H1 (cell line): ENCODE data around the gene TBC1D22A. TPM values are rescaled to one million over a fixed set of nuclear protein-coding genes. Genes with fewer than 3 reads are reported as not detected.

Source experiments
- CTCF ChIA-PET: fragments of 300-600 bp; sonication (Branson Sonifier 250); formaldehyde crosslinking; loops from one replicate; lab custom pipeline; 2021; ENCODE audit not compliant: partially characterized antibody; lab: Charles Lee
- POLR2A ChIA-PET: fragments of 300-600 bp; sonication (Branson Sonifier 250); formaldehyde crosslinking; loops from one replicate; lab custom pipeline; 2021; ENCODE audit warnings: inconsistent platforms; ENCODE audit not compliant: partially characterized antibody; lab: Charles Lee
- DNase-seq, 2 experiments: peaks; one replicate each; pipeline versions ENCODE4 v3.0.0 to v3.0.0-alpha.2; 2010 to 2022; ENCODE audit warnings: low spot score in 2 of 2, low read depth in 1 of 2, mixed read lengths in 1 of 2
- FAIRE-seq: peaks from 2 replicates; lab custom pipeline; 2011; peaks lifted over from hg19 to GRCh38; lab: Jason Lieb, UNC
- H2AFZ ChIP-seq: 2 replicates; pipeline ENCODE4 v1.8.1; 2012; ENCODE audit warnings: low read length, inconsistent platforms
- H2AK5ac ChIP-seq: 2 replicates; pipeline ENCODE4 v1.6.1; 2013; ENCODE audit warnings: low read depth, low read length
- H2BK120ac ChIP-seq: replicated peaks from 2 replicates; pipeline ENCODE3; 2013; ENCODE audit warnings: low read depth, low read length, inconsistent platforms
- H2BK12ac ChIP-seq: 2 replicates; pipeline ENCODE4 v1.6.1; 2013; ENCODE audit warnings: low read depth, low read length
- H2BK15ac ChIP-seq: 2 replicates; pipeline ENCODE4 v1.6.1; 2013; ENCODE audit warnings: low read length
- H2BK20ac ChIP-seq: 2 replicates; pipeline ENCODE4 v1.6.1; 2013; ENCODE audit warnings: low read length
- H2BK5ac ChIP-seq: 2 replicates; pipeline ENCODE4 v1.6.1; 2013; ENCODE audit warnings: low read depth, low read length
- H3K14ac ChIP-seq: 2 replicates; pipeline ENCODE4 v1.6.1; 2013; ENCODE audit warnings: inconsistent platforms; ENCODE audit not compliant: insufficient read length
- H3K18ac ChIP-seq: 2 replicates; pipeline ENCODE4 v1.6.1; 2013; ENCODE audit warnings: low read length; ENCODE audit errors: extremely low read depth
- H3K23ac ChIP-seq: 2 replicates; pipeline ENCODE4 v1.6.1; 2013; ENCODE audit warnings: inconsistent platforms; ENCODE audit not compliant: insufficient read length
- H3K23me2 ChIP-seq: 2 replicates; pipeline ENCODE4 v1.6.1; 2013; ENCODE audit warnings: low read depth, low read length
- H3K27ac ChIP-seq: 2 replicates; pipeline ENCODE4 v1.6.1; 2011; ENCODE audit warnings: low read depth, low read length, inconsistent platforms
- H3K27me3 ChIP-seq, 4 experiments: replicated peaks in 1 of 4; 1 replicate in 1 of 4; 2 replicates in 3 of 4; pipeline versions ENCODE4 v1.6.1 to v1.8.1; 2011 to 2013; ENCODE audit warnings: low read length in 3 of 4, mild to moderate bottlenecking in 3 of 4, inconsistent platforms in 2 of 4, mixed read lengths in 2 of 4, moderate library complexity in 1 of 4; ENCODE audit not compliant: control insufficient read depth in 3 of 4, insufficient read depth in 3 of 4; ENCODE audit errors: extremely low read depth in 1 of 4
- H3K36me3 ChIP-seq, 4 experiments: 2 replicates each; pipeline versions ENCODE4 v1.6.1 to v1.8.1; 2011 to 2013; ENCODE audit warnings: mild to moderate bottlenecking in 4 of 4, low read length in 3 of 4, moderate library complexity in 2 of 4, control low read depth in 1 of 4, inconsistent platforms in 1 of 4; ENCODE audit not compliant: insufficient read depth in 4 of 4, control insufficient read depth in 2 of 4
- H3K4ac ChIP-seq: replicated peaks from 2 replicates; pipeline ENCODE3; 2013; ENCODE audit warnings: low read length, low read depth, mixed read lengths, inconsistent platforms; ENCODE audit not compliant: insufficient read length
- H3K4me1 ChIP-seq, 4 experiments: replicated peaks in 1 of 4; 1 replicate in 1 of 4; 2 replicates in 3 of 4; pipeline versions ENCODE4 v1.6.1 to v1.8.1; 2011 to 2013; ENCODE audit warnings: low read length in 3 of 4, inconsistent platforms in 2 of 4, mixed read lengths in 1 of 4; ENCODE audit not compliant: insufficient read depth in 4 of 4, control insufficient read depth in 3 of 4
- H3K4me2 ChIP-seq, 2 experiments: 2 replicates each; pipeline versions ENCODE4 v1.6.1 to v1.8.1; 2011 to 2013; ENCODE audit warnings: low read depth in 2 of 2, low read length in 2 of 2, control low read depth in 1 of 2, inconsistent platforms in 1 of 2, mild to moderate bottlenecking in 1 of 2; ENCODE audit not compliant: insufficient read depth in 1 of 2
- H3K4me3 ChIP-seq, 4 experiments: fragments of 200-600, 300-600 bp in 1 of 4; sonication (generic), shearing (Covaris generic), sonication (Bioruptor Twin) in 1 of 4; 2 replicates each; pipeline versions ENCODE4 v1.5.1 to v1.8.1; 2011 to 2016; ENCODE audit warnings: low read length in 4 of 4, low read depth in 3 of 4, control low read depth in 2 of 4, inconsistent platforms in 2 of 4, mild to moderate bottlenecking in 2 of 4, mixed read lengths in 1 of 4, moderate library complexity in 1 of 4; ENCODE audit not compliant: insufficient read depth in 2 of 4; ENCODE audit errors: extremely low read depth in 1 of 4
- H3K56ac ChIP-seq: replicated peaks from 2 replicates; pipeline ENCODE3; 2013; ENCODE audit warnings: low read depth, mild to moderate bottlenecking, mixed read lengths, low read length, inconsistent platforms; ENCODE audit not compliant: insufficient read length
- H3K79me1 ChIP-seq: 2 replicates; pipeline ENCODE4 v1.6.1; 2013; ENCODE audit warnings: low read depth, low read length, control low read depth
- H3K79me2 ChIP-seq, 2 experiments: 2 replicates each; pipeline versions ENCODE4 v1.6.1 to v1.8.1; 2012 to 2013; ENCODE audit warnings: low read length in 2 of 2, mild to moderate bottlenecking in 2 of 2, inconsistent platforms in 1 of 2; ENCODE audit not compliant: insufficient read depth in 2 of 2, control insufficient read depth in 1 of 2
- H3K9ac ChIP-seq, 4 experiments: replicated peaks in 1 of 4; 1 replicate in 1 of 4; 2 replicates in 3 of 4; pipeline versions ENCODE4 v1.6.1 to v1.8.1; 2011 to 2013; ENCODE audit warnings: low read depth in 3 of 4, low read length in 3 of 4, control low read depth in 2 of 4, mild to moderate bottlenecking in 2 of 4, moderate library complexity in 2 of 4, inconsistent platforms in 1 of 4; ENCODE audit errors: extremely low read depth in 1 of 4
- H3K9me3 ChIP-seq, 2 experiments: 2 replicates each; pipeline versions ENCODE4 v1.6.1 to v1.8.1; 2012 to 2013; ENCODE audit warnings: mild to moderate bottlenecking in 2 of 2, moderate library complexity in 2 of 2, control low read depth in 1 of 2, inconsistent platforms in 1 of 2, low read depth in 1 of 2, low read length in 1 of 2, mixed read lengths in 1 of 2; ENCODE audit not compliant: insufficient read depth in 2 of 2
- H4K20me1 ChIP-seq, 2 experiments: replicated peaks in 1 of 2; 2 replicates each; pipeline versions ENCODE3 to v1.8.1; 2011 to 2013; ENCODE audit warnings: inconsistent platforms in 2 of 2, low read length in 2 of 2, mild to moderate bottlenecking in 1 of 2; ENCODE audit not compliant: insufficient read depth in 2 of 2, control insufficient read depth in 1 of 2
- H4K5ac ChIP-seq: 2 replicates; pipeline ENCODE4 v1.6.1; 2013; ENCODE audit warnings: low read length, low read depth, mixed read lengths, inconsistent platforms; ENCODE audit not compliant: insufficient read length
- H4K8ac ChIP-seq: 2 replicates; pipeline ENCODE4 v1.8.0; 2013; ENCODE audit warnings: mild to moderate bottlenecking, moderate library complexity, low read length, inconsistent platforms; ENCODE audit not compliant: insufficient read depth; ENCODE audit errors: extremely low read depth
- H4K91ac ChIP-seq: replicated peaks from 2 replicates; pipeline ENCODE3; 2013; ENCODE audit warnings: low read length, mixed read lengths, inconsistent platforms; ENCODE audit not compliant: insufficient read length
- CTBP2 ChIP-seq: IDR thresholded peaks from 2 replicates; pipeline ENCODE4 v1.7.0; 2011; ENCODE audit warnings: borderline replicate concordance, mild to moderate bottlenecking, moderate library complexity, mixed read lengths, low read length; ENCODE audit not compliant: insufficient read depth, insufficient read length
- FOSL1 ChIP-seq: IDR thresholded peaks from 2 replicates; pipeline ENCODE4 v1.6.1; 2011; ENCODE audit warnings: mild to moderate bottlenecking, low read depth, low read length, moderate library complexity; ENCODE audit not compliant: insufficient read depth
- HDAC6 ChIP-seq: IDR thresholded peaks from one replicate; pipeline ENCODE4 v1.7.1; 2012; ENCODE audit warnings: low read depth, mild to moderate bottlenecking, inconsistent platforms, low read length, moderate library complexity
- JUND ChIP-seq: IDR thresholded peaks from 2 replicates; pipeline ENCODE4 v1.6.1; 2011; ENCODE audit warnings: mild to moderate bottlenecking, improper control_type of control experiment, low read length
- KDM4A ChIP-seq: IDR thresholded peaks from one replicate; pipeline ENCODE4 v1.7.1; 2012; ENCODE audit warnings: low read depth, mild to moderate bottlenecking, moderate library complexity, low read length, inconsistent platforms; ENCODE audit not compliant: severe bottlenecking
- PHF8 ChIP-seq: fragments of 200-600 bp; sonication (generic); conservative IDR thresholded peaks from 2 replicates; pipeline ENCODE4 v1.7.1; 2012; ENCODE audit warnings: low read depth, mild to moderate bottlenecking, inconsistent platforms, low read length, moderate library complexity
- TAF1 ChIP-seq: IDR thresholded peaks from 2 replicates; pipeline ENCODE4 v1.6.1; 2011; ENCODE audit warnings: mild to moderate bottlenecking, low read depth, low read length
- TEAD4 ChIP-seq: IDR thresholded peaks from 2 replicates; pipeline ENCODE4 v1.6.1; 2012; ENCODE audit warnings: low read depth, low read length, inconsistent platforms, mixed read lengths
- YY1 ChIP-seq: IDR thresholded peaks from 2 replicates; pipeline ENCODE4 v1.6.1; 2011; ENCODE audit warnings: low read depth, mild to moderate bottlenecking, low read length
- WGBS, 2 experiments: shearing (Covaris generic) in 1 of 2; methylation state at CpG; one replicate each; pipeline versions ENCODE4 v1.1.6 to v1.1.7; 2013 to 2015; ENCODE audit warnings: low lambda C conversion rate in 2 of 2, mixed read lengths in 2 of 2, inconsistent platforms in 1 of 2, low coverage in 1 of 2, missing lambda C conversion rate in 1 of 2; ENCODE audit not compliant: insufficient replicate concordance in 2 of 2, insufficient coverage in 1 of 2, insufficient read length in 1 of 2; ENCODE audit errors: extremely low coverage in 1 of 2, missing lambda C conversion rate in 1 of 2; 5-methylcytosine and 5-hydroxymethylcytosine counted together
- polyA plus RNA-seq, 7 experiments: library from polyadenylated mRNA; depleted of rRNA in 3 of 7; stranded (reverse) in 5 of 7; unstranded in 2 of 7; fragments of >200 nt in 5 of 7; fragments of 200-250 nt in 2 of 7; gene quantifications; 1 replicate in 5 of 7; 2 replicates in 1 of 7; 4 replicates in 1 of 7; pipeline versions ENCODE4 v1.2.1 to v1.2.3, GENCODE V29; 2011 to 2013; ENCODE audit warnings: missing spikeins in 2 of 7, mixed read lengths in 2 of 7
- total RNA-seq: library from RNA; stranded (reverse); fragmentation: NEBNext Ultra II Directional; extraction: Animal tissue kit (Norgen Biotek cat#: 25700); gene quantifications from 2 replicates; pipeline ENCODE4 v1.2.1, GENCODE V29; 2021
- TF ChIP-seq, protein P1 (sequence below), 3 experiments: IDR thresholded peaks; 1 replicate in 2 of 3; 2 replicates in 1 of 3; pipeline versions ENCODE4 v1.5.1 to v1.6.1; 2011; ENCODE audit warnings: low read length in 3 of 3, mild to moderate bottlenecking in 3 of 3, inconsistent platforms in 2 of 3, low read depth in 1 of 3, moderate library complexity in 1 of 3; ENCODE audit not compliant: insufficient read depth in 1 of 3; ENCODE audit errors: control extremely low read depth in 1 of 3

Gene TBC1D22A
- total and polyA plus RNA-seq, 2 of the 8 experiments (the other 6 are each of a cell fraction or from before 2014, with no cell fraction given), result 11.9 to 18.4 TPM

DNA sequence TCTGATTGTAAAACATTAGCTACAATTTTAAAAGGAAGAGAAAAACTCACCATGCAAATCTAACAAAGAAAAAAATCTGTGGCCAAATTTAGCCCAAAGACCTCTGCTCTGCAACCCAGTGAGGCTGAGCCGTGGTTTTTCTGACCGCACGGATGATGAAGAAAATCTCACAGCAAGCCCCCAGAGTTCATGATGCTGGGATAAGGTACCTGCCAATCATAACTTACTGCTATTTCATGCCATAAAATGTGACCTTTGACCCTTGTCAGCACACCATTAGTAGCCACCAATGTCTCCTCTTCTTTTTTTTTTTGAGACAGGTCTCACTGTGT lies 35.5 kb upstream of the TBC1D22A start:
- WGBS, 2 experiments, result 98% methylated on average over 3 of the region's 3 CpGs; no CpG with 5 or more reads in 1 of the 2 experiments
- POLR2A ChIA-PET, result no interaction called here
- no peak overlapping the region for H3K27ac ChIP-seq

More for the DNA sequence above, 35.5 kb upstream of the TBC1D22A start:
- no peaks in the 10 kb centered on the region for H3K36me3 ChIP-seq
- no peak overlapping the region for H2BK20ac ChIP-seq
- H4K5ac ChIP-seq, result no peak overlapping the region
- FAIRE-seq (no peak), DNase-seq (no peak)
- H3K4me3 ChIP-seq, result no peak overlapping the region
- H3K27me3 ChIP-seq, result no peaks in the 10 kb centered on the region
- no peak overlapping the region for H4K8ac ChIP-seq
- no peak overlapping the region for H3K9ac ChIP-seq
- H3K79me2 ChIP-seq, result peaks cover 0 to 23% of the 10 kb centered on the region in 2 experiments; a peak in 3 of 4 replicates
- H3K4me2 ChIP-seq, result no peak overlapping the region
- no peak overlapping the region for H3K23ac ChIP-seq
- no peak overlapping the region for H3K4ac ChIP-seq
- no peak overlapping the region for H2AK5ac ChIP-seq
- no peak for TF ChIP-seq PHF8
- no peak for TF ChIP-seq YY1
- no peak for TF ChIP-seq JUND
- TF ChIP-seq FOSL1, result no peak
- TF ChIP-seq TAF1, result no peak
- no peak for TF ChIP-seq KDM4A
- TF ChIP-seq CTBP2, result no peak
- TF ChIP-seq HDAC6, result no peak
- no peak for TF ChIP-seq TEAD4
- TF ChIP-seq, protein P1, sequence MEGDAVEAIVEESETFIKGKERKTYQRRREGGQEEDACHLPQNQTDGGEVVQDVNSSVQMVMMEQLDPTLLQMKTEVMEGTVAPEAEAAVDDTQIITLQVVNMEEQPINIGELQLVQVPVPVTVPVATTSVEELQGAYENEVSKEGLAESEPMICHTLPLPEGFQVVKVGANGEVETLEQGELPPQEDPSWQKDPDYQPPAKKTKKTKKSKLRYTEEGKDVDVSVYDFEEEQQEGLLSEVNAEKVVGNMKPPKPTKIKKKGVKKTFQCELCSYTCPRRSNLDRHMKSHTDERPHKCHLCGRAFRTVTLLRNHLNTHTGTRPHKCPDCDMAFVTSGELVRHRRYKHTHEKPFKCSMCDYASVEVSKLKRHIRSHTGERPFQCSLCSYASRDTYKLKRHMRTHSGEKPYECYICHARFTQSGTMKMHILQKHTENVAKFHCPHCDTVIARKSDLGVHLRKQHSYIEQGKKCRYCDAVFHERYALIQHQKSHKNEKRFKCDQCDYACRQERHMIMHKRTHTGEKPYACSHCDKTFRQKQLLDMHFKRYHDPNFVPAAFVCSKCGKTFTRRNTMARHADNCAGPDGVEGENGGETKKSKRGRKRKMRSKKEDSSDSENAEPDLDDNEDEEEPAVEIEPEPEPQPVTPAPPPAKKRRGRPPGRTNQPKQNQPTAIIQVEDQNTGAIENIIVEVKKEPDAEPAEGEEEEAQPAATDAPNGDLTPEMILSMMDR (IDR thresholded peaks at IDR 0.05; ENCODE audit: control extremely low read depth in 1 of 3, insufficient read depth in 1 of 3, low read depth in 1 of 3, low read length in 3 of 3), result no peak
- H3K18ac ChIP-seq, result no peak overlapping the region
- CTCF ChIA-PET, result interaction anchor here (1.4 to 2.3 kb wide), 2 partner anchors 77 to 163 kb away, joined by 6 to 7 read pairs; no protein-coding TSS in a partner anchor
- peaks cover 19% of the 10 kb centered on the region for H3K79me1 ChIP-seq
- no peak overlapping the region for H2AFZ ChIP-seq
- no peaks in the 10 kb centered on the region for H3K9me3 ChIP-seq
- peaks cover 0 to 9% (median 8%) of the 10 kb centered on the region in 4 experiments; a peak in 6 of 7 replicates for H3K4me1 ChIP-seq
- no peak overlapping the region for H2BK5ac ChIP-seq
- H4K20me1 ChIP-seq, result peaks cover 0 to 35% of the 10 kb centered on the region in 2 experiments
- H3K23me2 ChIP-seq, result no peaks in the 10 kb centered on the region
- no peak overlapping the region for H2BK12ac ChIP-seq
- H4K91ac ChIP-seq, result no peak overlapping the region
- H2BK15ac ChIP-seq, result no peak overlapping the region
- no peak overlapping the region for H3K56ac ChIP-seq
- no peak overlapping the region for H2BK120ac ChIP-seq
- no peak overlapping the region for H3K14ac ChIP-seq
